ENCODE data around the gene EED. TPM values are rescaled to one million over a fixed set of nuclear protein-coding genes. Genes with fewer than 3 reads are reported as not detected.

The EED gene
- total RNA-seq, 2 donors from 2014 or later: 21.9 to 28.3 TPM

DNA sequence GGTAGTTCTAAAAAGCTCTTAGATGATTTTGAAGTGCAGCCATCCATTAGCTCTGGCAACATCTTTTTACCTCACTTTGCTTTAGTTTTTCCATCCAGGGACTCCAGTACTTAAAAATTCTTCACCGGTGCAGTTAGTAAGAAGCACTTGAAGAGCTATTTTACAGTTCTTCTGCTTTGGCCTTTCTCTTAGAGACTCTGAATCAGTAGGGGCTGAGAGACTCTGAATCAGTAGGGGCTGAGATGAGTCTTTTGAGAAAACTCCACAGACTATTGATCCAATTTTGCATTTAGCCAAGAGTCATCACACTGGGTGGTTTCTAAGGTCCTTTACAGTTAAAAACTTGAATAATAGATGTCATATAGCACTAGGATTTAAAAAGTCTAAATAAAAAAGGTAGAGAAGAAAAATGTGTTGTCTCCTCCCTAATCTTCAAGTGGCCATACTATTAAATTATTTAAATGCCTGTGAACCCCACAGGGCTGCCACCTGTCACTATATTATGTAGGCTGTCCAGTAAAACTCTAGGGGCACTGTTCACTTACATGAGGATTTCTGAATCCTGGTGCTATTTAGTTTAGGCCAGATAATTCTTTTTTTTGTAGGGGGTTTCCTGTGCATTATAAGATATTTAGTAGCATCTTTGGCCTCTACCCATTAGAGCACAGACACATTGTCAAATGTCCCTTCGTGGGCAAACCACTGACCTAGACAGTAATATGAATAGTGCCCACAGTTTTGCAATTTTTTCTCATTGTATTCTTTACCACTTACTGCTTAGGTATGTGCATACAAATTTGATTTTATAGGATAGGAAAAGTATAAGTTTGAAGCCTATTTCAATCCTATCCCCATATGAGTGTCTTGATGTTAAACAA is 31.2 kb downstream of the EED start:
- TF ChIP-seq, protein P1, sequence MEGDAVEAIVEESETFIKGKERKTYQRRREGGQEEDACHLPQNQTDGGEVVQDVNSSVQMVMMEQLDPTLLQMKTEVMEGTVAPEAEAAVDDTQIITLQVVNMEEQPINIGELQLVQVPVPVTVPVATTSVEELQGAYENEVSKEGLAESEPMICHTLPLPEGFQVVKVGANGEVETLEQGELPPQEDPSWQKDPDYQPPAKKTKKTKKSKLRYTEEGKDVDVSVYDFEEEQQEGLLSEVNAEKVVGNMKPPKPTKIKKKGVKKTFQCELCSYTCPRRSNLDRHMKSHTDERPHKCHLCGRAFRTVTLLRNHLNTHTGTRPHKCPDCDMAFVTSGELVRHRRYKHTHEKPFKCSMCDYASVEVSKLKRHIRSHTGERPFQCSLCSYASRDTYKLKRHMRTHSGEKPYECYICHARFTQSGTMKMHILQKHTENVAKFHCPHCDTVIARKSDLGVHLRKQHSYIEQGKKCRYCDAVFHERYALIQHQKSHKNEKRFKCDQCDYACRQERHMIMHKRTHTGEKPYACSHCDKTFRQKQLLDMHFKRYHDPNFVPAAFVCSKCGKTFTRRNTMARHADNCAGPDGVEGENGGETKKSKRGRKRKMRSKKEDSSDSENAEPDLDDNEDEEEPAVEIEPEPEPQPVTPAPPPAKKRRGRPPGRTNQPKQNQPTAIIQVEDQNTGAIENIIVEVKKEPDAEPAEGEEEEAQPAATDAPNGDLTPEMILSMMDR (IDR thresholded peaks at IDR 0.05): no peak
- no peak overlapping the region for H3K9ac ChIP-seq (ENCODE audit: low read depth in 2 of 2, low read length in 2 of 2)
- peaks cover 5% of the 10 kb centered on the region for H3K36me3 ChIP-seq
- no peak overlapping the region for H3K4me3 ChIP-seq
- H3K27me3 ChIP-seq: no peaks in the 10 kb centered on the region
- no peak for DNase-seq
- H3K4me1 ChIP-seq: no peaks in the 10 kb centered on the region
- H3K9me3 ChIP-seq: no peaks in the 10 kb centered on the region
- H3K27ac ChIP-seq: no peak overlapping the region
- intact Hi-C loops (cut with DNase I): no loop called here

DNA sequence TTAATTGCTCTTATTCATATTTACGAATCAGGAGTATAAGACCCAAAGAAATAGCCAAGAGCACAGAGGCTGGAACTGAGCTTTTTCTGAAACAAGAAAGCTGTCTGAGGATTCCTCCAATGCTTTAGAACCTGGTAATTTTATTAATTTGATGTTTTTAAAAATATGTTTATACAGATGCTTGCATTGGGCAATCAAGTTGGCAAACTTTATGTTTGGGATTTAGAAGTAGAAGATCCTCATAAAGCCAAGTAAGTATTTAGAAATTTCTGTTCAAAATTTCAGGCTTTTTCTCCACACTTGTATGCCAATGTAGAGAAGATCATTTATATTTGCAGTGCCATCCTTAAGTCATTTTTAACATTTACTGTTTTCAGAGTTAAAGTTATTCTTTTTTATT is 33.2 kb downstream of the EED start:
- peaks cover 5% of the 10 kb centered on the region for H3K36me3 ChIP-seq
- no peaks in the 10 kb centered on the region for H3K9me3 ChIP-seq
- no peaks in the 10 kb centered on the region for H3K27me3 ChIP-seq
- H3K4me3 ChIP-seq: no peak overlapping the region
- H3K9ac ChIP-seq (ENCODE audit: low read depth in 2 of 2, low read length in 2 of 2): no peak overlapping the region
- DNase-seq: no peak
- no peak overlapping the region for H3K27ac ChIP-seq
- TF ChIP-seq, protein P1 (IDR thresholded peaks at IDR 0.05): no peak
- no peaks in the 10 kb centered on the region for H3K4me1 ChIP-seq
- intact Hi-C loops (cut with DNase I): no loop called here

DNA sequence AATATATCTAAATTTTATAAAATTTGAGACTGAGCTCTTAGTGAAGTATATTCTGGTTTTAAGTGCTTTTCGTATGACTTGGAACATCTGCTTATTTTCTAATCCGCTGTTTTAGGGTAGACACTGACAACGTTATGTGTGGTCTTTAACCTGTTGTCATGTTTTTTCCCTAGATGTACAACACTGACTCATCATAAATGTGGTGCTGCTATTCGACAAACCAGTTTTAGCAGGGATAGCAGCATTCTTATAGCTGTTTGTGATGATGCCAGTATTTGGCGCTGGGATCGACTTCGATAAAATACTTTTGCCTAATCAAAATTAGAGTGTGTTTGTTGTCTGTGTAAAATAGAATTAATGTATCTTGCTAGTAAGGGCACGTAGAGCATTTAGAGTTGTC is 33.7 kb downstream of the EED start:
- Histone ChIP-seq H3K9me3 (no peaks in the 10 kb centered on the region), H3K27ac (no peak overlapping the region), H3K4me1 (no peaks in the 10 kb centered on the region), H3K4me3 (no peak overlapping the region), H3K36me3 (peaks cover 5% of the 10 kb centered on the region), H3K9ac (ENCODE audit: low read depth in 2 of 2, low read length in 2 of 2) (no peak overlapping the region), H3K27me3 (no peaks in the 10 kb centered on the region)
- intact Hi-C loops (cut with DNase I): no loop called here
- no peak for DNase-seq
- TF ChIP-seq, protein P1 (IDR thresholded peaks at IDR 0.05): no peak

DNA sequence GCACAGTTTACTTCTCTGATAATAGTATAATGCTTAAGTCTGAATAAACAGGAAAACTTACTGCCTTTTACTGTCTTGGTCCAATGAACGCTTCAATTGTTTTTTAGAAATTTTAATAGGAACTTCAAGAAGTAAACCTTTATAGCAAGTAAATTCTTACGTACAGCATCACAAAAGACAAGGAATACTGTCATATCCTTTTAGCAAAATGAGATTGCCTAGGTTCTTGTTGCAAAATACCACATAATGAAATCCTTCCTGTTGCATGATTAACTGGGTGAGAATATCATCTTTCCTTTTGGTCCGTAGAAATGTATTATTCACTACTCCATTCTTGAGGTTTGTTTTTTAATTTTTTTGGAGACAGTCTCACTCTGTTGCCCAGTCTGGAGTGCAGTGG is 35.2 kb downstream of the EED start:
- no peaks in the 10 kb centered on the region for H3K27me3 ChIP-seq
- H3K9ac ChIP-seq (ENCODE audit: low read depth in 2 of 2, low read length in 2 of 2): no peak overlapping the region
- no peaks in the 10 kb centered on the region for H3K4me1 ChIP-seq
- peaks cover 7% of the 10 kb centered on the region for H3K36me3 ChIP-seq
- intact Hi-C loops (cut with DNase I): no loop called here
- H3K27ac ChIP-seq: no peak overlapping the region
- DNase-seq: no peak
- no peak overlapping the region for H3K4me3 ChIP-seq
- H3K9me3 ChIP-seq: no peaks in the 10 kb centered on the region
- TF ChIP-seq, protein P1 (IDR thresholded peaks at IDR 0.05): no peak

DNA sequence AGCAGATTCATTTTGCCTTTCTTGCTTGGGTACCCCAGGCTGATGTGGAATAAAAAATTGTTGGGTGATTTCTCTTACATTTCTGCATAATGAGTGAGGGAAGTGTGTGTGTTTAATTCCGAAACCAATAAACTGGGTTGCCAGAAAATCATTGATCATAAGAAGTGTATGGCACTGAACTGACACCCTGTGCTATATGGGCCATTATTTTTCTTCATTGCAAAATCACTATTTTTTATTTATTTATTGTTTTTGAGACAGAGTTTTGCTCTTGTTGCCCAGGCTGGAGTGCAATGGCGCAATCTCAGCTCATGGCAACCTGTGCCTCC is 42.9 kb downstream of the EED start:
- TF ChIP-seq, protein P1 (IDR thresholded peaks at IDR 0.05): no peak
- Histone ChIP-seq H3K9ac (ENCODE audit: low read depth in 2 of 2, low read length in 2 of 2) (no peak overlapping the region), H3K4me1 (no peaks in the 10 kb centered on the region), H3K9me3 (no peaks in the 10 kb centered on the region), H3K36me3 (peaks cover 3% of the 10 kb centered on the region), H3K4me3 (no peak overlapping the region), H3K27ac (no peak overlapping the region), H3K27me3 (no peaks in the 10 kb centered on the region)
- intact Hi-C loops (cut with DNase I): no loop called here
- no peak for DNase-seq
